Neural cell (in vitro differentiated cells): ENCODE results near the gene NECTIN1. TPM values are rescaled to one million over a fixed set of nuclear protein-coding genes. Genes with fewer than 3 reads are reported as not detected.

ENCODE experiments used
- H2AFZ ChIP-seq: fragments of 200-600, 300-800 bp; sonication (generic), shearing (Covaris generic); 2 replicates; pipeline ENCODE4 v1.6.0; 2014; ENCODE audit warnings: low read depth, mild to moderate bottlenecking, antibody characterized with exemption, low read length, moderate library complexity
- H3F3A ChIP-seq: fragments of 200-600 bp; shearing (Covaris generic); 2 replicates; pipeline ENCODE4 v1.6.1; 2016; ENCODE audit warnings: mild to moderate bottlenecking, moderate library complexity, mixed read lengths, antibody characterized with exemption, low read length; ENCODE audit not compliant: insufficient read depth, poor library complexity, severe bottlenecking
- H3K27ac ChIP-seq: fragments of 200-600, 300-800 bp; sonication (generic), shearing (Covaris generic); 2 replicates; pipeline ENCODE4 v1.5.1; 2014; ENCODE audit warnings: mild to moderate bottlenecking, low read length, moderate library complexity
- H3K27me3 ChIP-seq: fragments of 300-800, 200-600 bp; sonication (generic), shearing (Covaris generic); 2 replicates; pipeline ENCODE4 v1.6.0; 2014; ENCODE audit warnings: mild to moderate bottlenecking, low read depth, low read length, moderate library complexity; ENCODE audit not compliant: insufficient read depth
- H3K36me3 ChIP-seq: fragments of 300-800, 200-600 bp; sonication (generic), shearing (Covaris generic); 2 replicates; pipeline ENCODE4 v1.5.1; 2014; ENCODE audit warnings: mild to moderate bottlenecking, antibody characterized with exemption, low read length, moderate library complexity; ENCODE audit not compliant: insufficient read depth
- H3K4me2 ChIP-seq: fragments of 300-800, 200-600 bp; sonication (generic), shearing (Covaris generic); 2 replicates; pipeline ENCODE4 v1.6.0; 2014; ENCODE audit warnings: mild to moderate bottlenecking, low read length
- H3K4me3 ChIP-seq: fragments of 300-800, 200-600 bp; sonication (generic), shearing (Covaris generic); 2 replicates; pipeline ENCODE4 v1.5.1; 2014; ENCODE audit warnings: mild to moderate bottlenecking, low read length, moderate library complexity
- H3K79me2 ChIP-seq: fragments of 200-600 bp; shearing (Covaris generic); replicated peaks from 2 replicates; pipeline ENCODE4 v1.6.0; 2014; ENCODE audit warnings: mild to moderate bottlenecking, low read length, moderate library complexity; ENCODE audit not compliant: insufficient read depth
- H3K9ac ChIP-seq: fragments of 300-800, 200-600 bp; sonication (generic), shearing (Covaris generic); 2 replicates; pipeline ENCODE4 v1.6.1; 2016; ENCODE audit warnings: mild to moderate bottlenecking, low read length, mixed read lengths
- H3K9me2 ChIP-seq: fragments of 200-600 bp; shearing (Covaris generic); 2 replicates; pipeline ENCODE4 v1.6.1; 2016; ENCODE audit warnings: mild to moderate bottlenecking, low read length, mixed read lengths; ENCODE audit not compliant: insufficient read depth
- H3K9me3 ChIP-seq: fragments of 200-600, 300-800 bp; sonication (generic), shearing (Covaris generic); 2 replicates; pipeline ENCODE4 v1.6.1; 2016; ENCODE audit warnings: mild to moderate bottlenecking, mixed run types, low read length, moderate library complexity, mixed read lengths
- H4K20me1 ChIP-seq: fragments of 200-600 bp; shearing (Covaris generic); 2 replicates; pipeline ENCODE4 v1.6.1; 2016; ENCODE audit warnings: mild to moderate bottlenecking, mixed run types; ENCODE audit not compliant: insufficient read depth
- EP300 ChIP-seq: fragments of 450-650 bp; conservative IDR thresholded peaks from 2 replicates; pipeline ENCODE4 v1.6.1; 2014; ENCODE audit warnings: antibody characterized with exemption, mild to moderate bottlenecking, moderate library complexity; ENCODE audit not compliant: poor library complexity, severe bottlenecking
- EZH2 ChIP-seq: fragments of 200-600, 300-800 bp; shearing (Covaris generic), sonication (generic); IDR thresholded peaks from 2 replicates; pipeline ENCODE4 v1.6.1; 2014; ENCODE audit warnings: antibody characterized with exemption, low read length, borderline replicate concordance, mild to moderate bottlenecking; ENCODE audit not compliant: insufficient read depth, poor library complexity, severe bottlenecking
- POLR2AphosphoS5 ChIP-seq: IDR thresholded peaks from 2 replicates; pipeline ENCODE4 v1.6.1; 2012
- RAD21 ChIP-seq: fragments of 450-650 bp; conservative IDR thresholded peaks from 2 replicates; pipeline ENCODE4 v1.6.1; 2014; ENCODE audit warnings: antibody characterized with exemption, mild to moderate bottlenecking, moderate library complexity
- SMC3 ChIP-seq: fragments of 450-650 bp; conservative IDR thresholded peaks from 2 replicates; pipeline ENCODE4 v1.6.1; 2014; ENCODE audit warnings: antibody characterized with exemption, mild to moderate bottlenecking, moderate library complexity; ENCODE audit not compliant: poor library complexity
- TAF1 ChIP-seq: IDR thresholded peaks from 2 replicates; pipeline ENCODE4 v1.6.1; 2012; ENCODE audit warnings: low read depth
- polyA plus RNA-seq: library from polyadenylated mRNA; depleted of rRNA; stranded (reverse); fragments of >200 nt; gene quantifications from 2 replicates; pipeline ENCODE4 v1.2.3, GENCODE V29; 2014
- TF ChIP-seq, protein P1 (sequence below): fragments of 450-650 bp; IDR thresholded peaks from 2 replicates; pipeline ENCODE4 v1.5.1; 2014; ENCODE audit warnings: antibody characterized with exemption, mild to moderate bottlenecking, moderate library complexity; ENCODE audit not compliant: poor library complexity, severe bottlenecking
- TF ChIP-seq, protein P2 (sequence below): IDR thresholded peaks from 2 replicates; pipeline ENCODE4 v1.6.1; 2012; ENCODE audit warnings: borderline replicate concordance

NECTIN1 gene
- polyA plus RNA-seq, 1 donor from 2014 or later, result 5.6 TPM

DNA sequence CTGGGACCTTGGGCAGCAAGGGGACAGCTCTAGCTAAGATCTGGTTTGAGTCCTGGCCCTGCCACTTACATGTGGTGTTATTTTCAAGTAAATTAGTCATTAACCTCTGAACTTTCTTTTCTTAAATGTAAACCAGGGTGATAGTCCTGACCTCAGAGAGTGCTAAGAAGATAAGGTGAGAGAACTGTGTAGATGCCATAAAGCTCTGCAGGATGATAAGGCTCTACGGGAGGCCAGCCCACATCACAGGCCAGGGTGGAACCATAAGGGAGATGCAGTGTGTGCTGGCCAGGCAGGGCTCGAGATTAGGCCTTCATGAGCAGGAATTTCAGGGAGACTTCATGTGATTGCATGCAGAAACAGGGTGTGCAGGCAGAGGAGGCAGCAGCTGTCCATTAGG is 24.2 kb downstream of the NECTIN1 start:
- H3F3A ChIP-seq, result no peaks in the 10 kb centered on the region
- H2AFZ ChIP-seq, result no peak overlapping the region
- H4K20me1 ChIP-seq, result no peaks in the 10 kb centered on the region
- H3K4me3 ChIP-seq, result no peak overlapping the region
- no peaks in the 10 kb centered on the region for H3K9me3 ChIP-seq
- no peaks in the 10 kb centered on the region for H3K27me3 ChIP-seq
- no peak overlapping the region for H3K27ac ChIP-seq
- no peaks in the 10 kb centered on the region for H3K36me3 ChIP-seq
- H3K9me2 ChIP-seq, result no peaks in the 10 kb centered on the region
- H3K79me2 ChIP-seq, result peaks cover 22% of the 10 kb centered on the region
- TF ChIP-seq EZH2, result no peak
- TF ChIP-seq RAD21, result no peak
- TF ChIP-seq, protein P1, sequence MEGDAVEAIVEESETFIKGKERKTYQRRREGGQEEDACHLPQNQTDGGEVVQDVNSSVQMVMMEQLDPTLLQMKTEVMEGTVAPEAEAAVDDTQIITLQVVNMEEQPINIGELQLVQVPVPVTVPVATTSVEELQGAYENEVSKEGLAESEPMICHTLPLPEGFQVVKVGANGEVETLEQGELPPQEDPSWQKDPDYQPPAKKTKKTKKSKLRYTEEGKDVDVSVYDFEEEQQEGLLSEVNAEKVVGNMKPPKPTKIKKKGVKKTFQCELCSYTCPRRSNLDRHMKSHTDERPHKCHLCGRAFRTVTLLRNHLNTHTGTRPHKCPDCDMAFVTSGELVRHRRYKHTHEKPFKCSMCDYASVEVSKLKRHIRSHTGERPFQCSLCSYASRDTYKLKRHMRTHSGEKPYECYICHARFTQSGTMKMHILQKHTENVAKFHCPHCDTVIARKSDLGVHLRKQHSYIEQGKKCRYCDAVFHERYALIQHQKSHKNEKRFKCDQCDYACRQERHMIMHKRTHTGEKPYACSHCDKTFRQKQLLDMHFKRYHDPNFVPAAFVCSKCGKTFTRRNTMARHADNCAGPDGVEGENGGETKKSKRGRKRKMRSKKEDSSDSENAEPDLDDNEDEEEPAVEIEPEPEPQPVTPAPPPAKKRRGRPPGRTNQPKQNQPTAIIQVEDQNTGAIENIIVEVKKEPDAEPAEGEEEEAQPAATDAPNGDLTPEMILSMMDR, result no peak
- no peak for TF ChIP-seq POLR2AphosphoS5
- TF ChIP-seq TAF1, result no peak
- TF ChIP-seq SMC3, result no peak
- no peak overlapping the region for H3K4me2 ChIP-seq
- no peak overlapping the region for H3K9ac ChIP-seq

DNA sequence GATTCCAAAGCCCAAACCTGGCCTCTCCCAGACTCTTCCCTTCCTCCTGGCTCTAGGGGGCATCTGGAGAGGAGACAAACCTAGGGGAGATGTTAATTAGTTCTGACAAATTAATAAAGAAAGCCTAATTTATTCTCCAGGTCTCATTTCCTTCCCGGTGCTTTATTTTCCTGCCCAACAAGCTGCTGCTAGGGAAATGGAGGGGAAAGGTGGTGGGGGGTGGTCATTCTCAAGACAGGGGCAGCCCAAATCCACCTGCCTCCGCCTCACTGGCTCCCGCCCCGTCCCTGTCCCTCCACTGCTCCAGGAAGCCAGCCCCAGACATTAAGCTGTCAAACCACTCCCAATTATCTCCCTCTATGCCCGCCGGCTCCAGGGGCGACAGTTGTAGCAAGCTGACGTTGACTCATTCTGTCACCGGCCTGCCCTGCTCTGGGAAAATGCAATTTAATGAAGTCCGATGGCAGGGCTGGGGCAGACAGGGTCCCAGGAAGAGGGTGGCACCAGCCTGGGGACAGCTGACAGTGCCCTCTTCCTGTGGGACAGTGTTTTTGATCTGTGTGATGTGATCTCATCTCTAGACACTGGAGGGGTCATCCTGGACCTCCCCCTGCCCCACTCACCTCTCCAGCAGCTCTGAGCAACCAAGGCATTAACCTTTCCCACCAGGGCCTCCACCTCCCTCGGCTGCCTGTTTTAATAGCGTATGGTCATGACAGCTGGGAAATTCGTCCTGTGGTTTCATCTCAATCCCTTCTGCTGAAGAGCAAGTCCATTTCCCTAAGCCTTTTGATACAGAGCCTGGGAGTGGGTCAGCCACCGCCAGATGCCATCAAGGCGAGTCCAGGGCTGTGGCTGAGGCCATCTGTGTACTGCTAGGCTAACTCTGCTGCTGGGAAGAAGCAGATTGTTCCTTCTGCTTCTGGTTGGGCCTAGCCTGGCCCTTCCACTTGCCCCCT is 27.1 kb downstream of the NECTIN1 start:
- peak overlapping the region; percentile 17 for H3K4me3 ChIP-seq
- H2AFZ ChIP-seq, result no peak overlapping the region
- H3K9me2 ChIP-seq, result no peaks in the 10 kb centered on the region
- no peaks in the 10 kb centered on the region for H3F3A ChIP-seq
- peak overlapping the region; percentile 4 for H3K9ac ChIP-seq
- no peaks in the 10 kb centered on the region for H3K27me3 ChIP-seq
- H3K27ac ChIP-seq, result peak overlapping the region; percentile 39
- peaks cover 20% of the 10 kb centered on the region for H3K79me2 ChIP-seq
- H3K36me3 ChIP-seq, result no peaks in the 10 kb centered on the region
- no peaks in the 10 kb centered on the region for H3K9me3 ChIP-seq
- H4K20me1 ChIP-seq, result no peaks in the 10 kb centered on the region
- H3K4me2 ChIP-seq, result no peak overlapping the region
- TF ChIP-seq, protein P2, sequence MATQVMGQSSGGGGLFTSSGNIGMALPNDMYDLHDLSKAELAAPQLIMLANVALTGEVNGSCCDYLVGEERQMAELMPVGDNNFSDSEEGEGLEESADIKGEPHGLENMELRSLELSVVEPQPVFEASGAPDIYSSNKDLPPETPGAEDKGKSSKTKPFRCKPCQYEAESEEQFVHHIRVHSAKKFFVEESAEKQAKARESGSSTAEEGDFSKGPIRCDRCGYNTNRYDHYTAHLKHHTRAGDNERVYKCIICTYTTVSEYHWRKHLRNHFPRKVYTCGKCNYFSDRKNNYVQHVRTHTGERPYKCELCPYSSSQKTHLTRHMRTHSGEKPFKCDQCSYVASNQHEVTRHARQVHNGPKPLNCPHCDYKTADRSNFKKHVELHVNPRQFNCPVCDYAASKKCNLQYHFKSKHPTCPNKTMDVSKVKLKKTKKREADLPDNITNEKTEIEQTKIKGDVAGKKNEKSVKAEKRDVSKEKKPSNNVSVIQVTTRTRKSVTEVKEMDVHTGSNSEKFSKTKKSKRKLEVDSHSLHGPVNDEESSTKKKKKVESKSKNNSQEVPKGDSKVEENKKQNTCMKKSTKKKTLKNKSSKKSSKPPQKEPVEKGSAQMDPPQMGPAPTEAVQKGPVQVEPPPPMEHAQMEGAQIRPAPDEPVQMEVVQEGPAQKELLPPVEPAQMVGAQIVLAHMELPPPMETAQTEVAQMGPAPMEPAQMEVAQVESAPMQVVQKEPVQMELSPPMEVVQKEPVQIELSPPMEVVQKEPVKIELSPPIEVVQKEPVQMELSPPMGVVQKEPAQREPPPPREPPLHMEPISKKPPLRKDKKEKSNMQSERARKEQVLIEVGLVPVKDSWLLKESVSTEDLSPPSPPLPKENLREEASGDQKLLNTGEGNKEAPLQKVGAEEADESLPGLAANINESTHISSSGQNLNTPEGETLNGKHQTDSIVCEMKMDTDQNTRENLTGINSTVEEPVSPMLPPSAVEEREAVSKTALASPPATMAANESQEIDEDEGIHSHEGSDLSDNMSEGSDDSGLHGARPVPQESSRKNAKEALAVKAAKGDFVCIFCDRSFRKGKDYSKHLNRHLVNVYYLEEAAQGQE, result no peak
- peak; percentile 29 for TF ChIP-seq EP300
- TF ChIP-seq, protein P1, result no peak
- TF ChIP-seq POLR2AphosphoS5, result no peak
